SK-N-SH (cell line): ENCODE data around the gene NOTCH3. TPM values are rescaled to one million over a fixed set of nuclear protein-coding genes. Genes with fewer than 3 reads are reported as not detected.

Source experiments
- CTCF ChIA-PET: fragments of 300-600, 350-600 bp; formaldehyde crosslinking; extraction: SDS; loops from one replicate; lab custom pipeline; 2021; lab: Yijun Ruan, JAX
- POLR2A ChIA-PET: fragments of 350-600 bp; sonication (Branson Sonifier 250); formaldehyde crosslinking; extraction: SDS; loops from one replicate; lab custom pipeline; 2020; ENCODE audit warnings: antibody characterized with exemption, inconsistent platforms; lab: Yijun Ruan, JAX
- DNase-seq: peaks from one replicate; pipeline ENCODE4 v3.0.0; 2012
- H2AFZ ChIP-seq: fragments of 200-600 bp; sonication (generic); 2 replicates; pipeline ENCODE4 v1.8.1; 2016; ENCODE audit warnings: antibody characterized with exemption, mild to moderate bottlenecking, low read depth
- H3F3A ChIP-seq: fragments of 200-600 bp; sonication (generic); replicated peaks from 2 replicates; pipeline ENCODE3; 2016; ENCODE audit warnings: antibody characterized with exemption, mild to moderate bottlenecking; ENCODE audit not compliant: insufficient read depth
- H3K27ac ChIP-seq, 2 experiments: fragments of 200-500 bp in 1 of 2; fragments of 200-600 bp in 1 of 2; sonication (Bioruptor generic) in 1 of 2; sonication (generic), shearing (Covaris generic) in 1 of 2; 2 replicates each; pipeline versions ENCODE4 v1.5.1 to v1.6.1; 2014 to 2016; ENCODE audit warnings: low read depth in 2 of 2, inconsistent platforms in 1 of 2, low read length in 1 of 2, mild to moderate bottlenecking in 1 of 2, mixed read lengths in 1 of 2
- H3K27me3 ChIP-seq: fragments of 200-600 bp; sonication (generic), shearing (Covaris generic); 2 replicates; pipeline ENCODE4 v1.6.1; 2016; ENCODE audit warnings: mixed run types; ENCODE audit not compliant: insufficient read depth
- H3K36me3 ChIP-seq, 2 experiments: fragments of 200-500 bp in 1 of 2; fragments of 200-600 bp in 1 of 2; sonication (Bioruptor generic) in 1 of 2; sonication (generic) in 1 of 2; replicated peaks in 1 of 2; 2 replicates each; pipeline versions ENCODE3 to v1.5.1; 2014 to 2016; ENCODE audit warnings: low read length in 1 of 2, mild to moderate bottlenecking in 1 of 2; ENCODE audit not compliant: insufficient read depth in 2 of 2, control insufficient read depth in 1 of 2
- H3K4me1 ChIP-seq, 2 experiments: fragments of 200-500 bp in 1 of 2; fragments of 200-600 bp in 1 of 2; sonication (Bioruptor generic) in 1 of 2; sonication (generic), shearing (Covaris generic) in 1 of 2; 2 replicates each; pipeline versions ENCODE4 v1.5.1 to v1.6.1; 2014 to 2016; ENCODE audit warnings: low read depth in 1 of 2, low read length in 1 of 2, mixed run types in 1 of 2; ENCODE audit not compliant: insufficient read depth in 2 of 2, control insufficient read depth in 1 of 2
- H3K4me2 ChIP-seq: fragments of 200-600 bp; sonication (generic), shearing (Covaris generic); 2 replicates; pipeline ENCODE4 v1.6.1; 2017; ENCODE audit warnings: mixed run types
- H3K4me3 ChIP-seq, 2 experiments: fragments of 200-500 bp in 1 of 2; fragments of 200-600 bp in 1 of 2; sonication (Bioruptor generic) in 1 of 2; sonication (generic), shearing (Covaris generic) in 1 of 2; 2 replicates each; pipeline versions ENCODE4 v1.5.1 to v1.8.1; 2014 to 2016; ENCODE audit warnings: low read depth in 2 of 2, inconsistent platforms in 1 of 2, low read length in 1 of 2, mild to moderate bottlenecking in 1 of 2, mixed read lengths in 1 of 2, moderate library complexity in 1 of 2
- H3K79me2 ChIP-seq: fragments of 200-600 bp; sonication (generic); 2 replicates; pipeline ENCODE4 v1.8.1; 2017; ENCODE audit warnings: mild to moderate bottlenecking; ENCODE audit not compliant: insufficient read depth
- H3K9ac ChIP-seq: fragments of 200-600 bp; sonication (generic); 2 replicates; pipeline ENCODE4 v1.6.1; 2017; ENCODE audit warnings: mixed run types
- H3K9me2 ChIP-seq: fragments of 200-600 bp; sonication (generic); 2 replicates; pipeline ENCODE4 v1.6.1; 2017; ENCODE audit warnings: mixed run types
- H3K9me3 ChIP-seq: fragments of 200-600 bp; sonication (generic); 2 replicates; pipeline ENCODE4 v1.6.1; 2017; ENCODE audit warnings: mixed run types, mild to moderate bottlenecking, moderate library complexity
- H4K20me1 ChIP-seq: fragments of 200-600 bp; sonication (generic); 2 replicates; pipeline ENCODE4 v1.6.1; 2017; ENCODE audit warnings: mild to moderate bottlenecking, mixed run types; ENCODE audit not compliant: insufficient read depth
- CHD2 ChIP-seq: fragments of 150-350 bp; IDR thresholded peaks from 2 replicates; pipeline ENCODE4 v1.6.1; 2018; ENCODE audit warnings: low read length; ENCODE audit not compliant: partially characterized antibody
- CTCF ChIP-seq: fragments of 200-600 bp; sonication (generic); IDR thresholded peaks from 2 replicates; pipeline ENCODE4 v1.6.1; 2017; ENCODE audit warnings: antibody characterized with exemption, mild to moderate bottlenecking, moderate library complexity
- FOSL2 ChIP-seq: IDR thresholded peaks from 2 replicates; pipeline ENCODE4 v1.4.0; 2012; ENCODE audit warnings: low read depth, mild to moderate bottlenecking, moderate library complexity, borderline replicate concordance
- MXI1 ChIP-seq: IDR thresholded peaks from 2 replicates; pipeline ENCODE4 v1.6.1; 2012; ENCODE audit warnings: mild to moderate bottlenecking, low read depth, low read length, improper control_type of control experiment
- NFIC ChIP-seq: IDR thresholded peaks from 2 replicates; pipeline ENCODE4 v1.4.0; 2012; ENCODE audit warnings: borderline replicate concordance
- NRF1 ChIP-seq: IDR thresholded peaks from 2 replicates; pipeline ENCODE4 v1.6.1; 2012; ENCODE audit warnings: low read depth, mild to moderate bottlenecking, low read length
- POLR2AphosphoS5 ChIP-seq: IDR thresholded peaks from 2 replicates; pipeline ENCODE4 v1.6.1; 2012; ENCODE audit warnings: low read depth, low read length
- RAD21 ChIP-seq: IDR thresholded peaks from 2 replicates; pipeline ENCODE4 v1.6.1; 2012; ENCODE audit warnings: mild to moderate bottlenecking, low read length
- SIN3A ChIP-seq: IDR thresholded peaks from 2 replicates; pipeline ENCODE4 v1.6.1; 2012; ENCODE audit warnings: low read depth, mild to moderate bottlenecking, low read length, moderate library complexity, borderline replicate concordance
- TCF12 ChIP-seq: IDR thresholded peaks from 2 replicates; pipeline ENCODE4 v1.4.0; 2012
- TEAD4 ChIP-seq: IDR thresholded peaks from 2 replicates; pipeline ENCODE4 v1.4.0; 2012; ENCODE audit warnings: mild to moderate bottlenecking, borderline replicate concordance; ENCODE audit not compliant: insufficient read depth
- YY1 ChIP-seq: IDR thresholded peaks from 2 replicates; pipeline ENCODE4 v1.4.0; 2012; ENCODE audit warnings: low read depth, mild to moderate bottlenecking
- ZBTB33 ChIP-seq: IDR thresholded peaks from 2 replicates; pipeline ENCODE4 v1.4.0; 2012; ENCODE audit warnings: low read depth, borderline replicate concordance
- WGBS: methylation state at CpG from one replicate; pipeline ENCODE4 v1.1.6; 2017; ENCODE audit warnings: low lambda C conversion rate; 5-methylcytosine and 5-hydroxymethylcytosine counted together
- polyA plus RNA-seq, 3 experiments: library from polyadenylated mRNA; depleted of rRNA; stranded (reverse); fragments of >200 nt; gene quantifications; 2 replicates each; pipeline ENCODE4 v1.2.3, GENCODE V29; 2012

The NOTCH3 gene
- polyA plus RNA-seq, 1 of the 3 experiments (the other 2 are of a cell fraction) = 7.0 TPM

- no peak for TF ChIP-seq CTCF
Observed at GRCh38 chr19:15245370-15246197, 44.8 kb upstream of the NOTCH3 start (continued).

- H3K4me3 ChIP-seq = no peak overlapping the region
- TF ChIP-seq NFIC (no peak), RAD21 (no peak), CHD2 (no peak), MXI1 (no peak), ZBTB33 (no peak), FOSL2 (no peak), YY1 (no peak), SIN3A (no peak), TCF12 (no peak), CTCF (no peak), POLR2AphosphoS5 (no peak), TEAD4 (no peak), NRF1 (no peak)
- H3K27ac ChIP-seq = no peak overlapping the region; a peak in 1 of 4 replicates
- H3K9ac ChIP-seq = no peak overlapping the region
- peaks cover 51% of the 10 kb centered on the region for H3K79me2 ChIP-seq
- H3K36me3 ChIP-seq = peaks cover 21 to 76% of the 10 kb centered on the region in 2 experiments
- no peak overlapping the region for H2AFZ ChIP-seq
- ChIA-PET CTCF (interaction anchor here (0.6 to 1.4 kb wide), 2 partner anchors 15 to 67 kb away, joined by 3 to 4 read pairs; no protein-coding TSS in a partner anchor), POLR2A (no interaction called here)
- no peaks in the 10 kb centered on the region for H3K9me3 ChIP-seq
- DNase-seq = no peak
- H3F3A ChIP-seq = peaks cover 10% of the 10 kb centered on the region
- H3K4me1 ChIP-seq = peaks cover 7 to 15% of the 10 kb centered on the region in 2 experiments; a peak in 3 of 4 replicates
- H3K9me2 ChIP-seq = no peaks in the 10 kb centered on the region
- H4K20me1 ChIP-seq = peaks cover 54% of the 10 kb centered on the region
- H3K4me2 ChIP-seq = no peak overlapping the region
- no peaks in the 10 kb centered on the region for H3K27me3 ChIP-seq
- WGBS = 94% methylated on average over 7 of the region's 7 CpGs
Observed at GRCh38 chr19:15244808-15245207, 44.0 kb upstream of the NOTCH3 start.
